Iris pigment epithelial cell (primary cell): ENCODE measurements around the gene AMIGO3.
"Not testable (repeated sequence)": the region's sequence is repeated elsewhere in the genome, so short reads cannot be mapped to it uniquely, and the experiment has no call there.

Experiments
- DNase-seq: peaks from one replicate; pipeline ENCODE4 v3.0.0-alpha.2; 2011; ENCODE audit warnings: low read depth

AMIGO3 gene

DNA sequence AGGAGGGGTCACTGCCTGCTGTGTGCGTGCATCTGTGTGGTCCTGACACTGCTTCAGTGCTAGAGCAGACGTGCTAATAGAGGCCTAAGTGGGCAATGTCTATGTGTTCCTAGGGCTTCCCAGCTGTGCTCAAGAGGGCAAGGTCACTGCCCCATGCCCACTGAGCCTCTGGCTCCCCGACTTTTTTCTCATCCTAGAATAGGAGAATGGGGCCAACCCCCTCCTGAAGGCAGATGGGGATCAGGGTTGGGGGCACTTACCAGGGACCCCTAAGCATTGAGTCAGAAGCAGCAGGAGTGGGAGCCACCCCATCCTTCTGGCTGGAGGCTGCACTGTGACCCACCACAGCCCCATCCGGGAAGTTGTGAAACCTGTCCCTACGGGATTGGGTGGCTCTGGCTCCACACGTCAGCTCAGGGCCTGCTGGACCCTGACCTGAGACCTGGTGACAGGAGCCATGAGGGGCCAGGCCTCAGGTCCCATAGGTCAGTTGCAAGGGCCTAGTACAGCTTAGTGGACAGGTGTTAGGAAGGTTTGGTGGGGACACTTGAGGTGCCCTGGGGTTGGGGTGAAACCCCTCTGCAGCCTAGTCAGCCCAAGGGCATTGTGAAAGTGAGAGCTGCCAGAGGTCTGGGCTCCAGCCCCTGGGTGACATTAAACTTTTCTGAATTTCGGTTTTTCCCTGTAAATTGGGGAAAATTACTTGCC is 31.0 kb downstream of the AMIGO3 start:
- not testable (repeated sequence) for DNase-seq

DNA sequence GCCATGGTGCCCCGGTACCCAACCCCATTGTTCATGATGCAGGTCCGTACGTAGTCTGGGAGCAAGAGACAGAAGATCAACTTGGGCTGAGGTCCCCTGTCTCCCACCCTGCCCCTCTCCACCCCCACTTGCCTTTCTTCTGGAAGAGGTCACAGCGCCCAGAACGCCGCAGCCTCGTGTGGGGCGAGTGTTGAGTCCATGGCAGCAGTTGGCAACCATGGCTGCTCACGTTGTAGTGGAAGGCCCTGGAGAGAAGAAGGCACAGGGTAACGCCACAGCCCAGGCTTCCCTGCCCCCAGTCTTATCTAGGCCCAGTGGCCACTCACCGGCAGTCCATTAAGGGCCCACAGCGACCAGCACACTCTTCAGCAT is 32.1 kb downstream of the AMIGO3 start:
- DNase-seq: not testable (repeated sequence)

DNA sequence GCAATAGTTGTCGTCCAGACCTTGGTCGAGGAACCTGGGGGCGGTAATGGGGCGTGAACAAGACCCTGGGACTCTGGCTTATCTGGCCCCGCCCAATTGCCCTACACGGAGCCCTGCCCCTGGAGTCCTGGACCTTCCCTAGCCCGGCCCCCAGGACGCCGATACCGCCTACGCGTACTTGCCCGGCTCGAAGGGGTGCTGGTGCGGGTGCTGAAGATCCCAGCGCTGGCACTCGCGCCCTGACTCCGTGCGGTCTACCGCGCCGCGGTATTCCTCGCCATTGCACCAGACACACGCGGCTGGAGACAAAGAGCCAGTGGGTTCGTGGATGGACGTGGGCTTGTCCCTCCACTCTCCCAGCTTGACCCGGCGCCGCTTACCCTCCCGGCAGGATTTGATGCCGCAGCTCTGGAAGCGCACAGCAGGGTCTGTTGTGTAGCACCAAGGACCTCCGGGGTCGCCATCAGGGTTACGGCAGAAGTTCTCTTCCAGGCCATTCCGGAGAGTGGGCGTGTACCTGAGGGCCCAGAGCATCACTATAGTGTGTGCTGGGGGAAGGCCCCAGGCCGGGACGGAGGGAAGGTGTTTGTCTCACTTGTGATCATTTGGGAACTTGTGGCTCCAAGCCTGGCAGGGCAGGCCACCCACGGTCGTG is 32.6 kb downstream of the AMIGO3 start:
- DNase-seq: peak; percentile 42

DNA sequence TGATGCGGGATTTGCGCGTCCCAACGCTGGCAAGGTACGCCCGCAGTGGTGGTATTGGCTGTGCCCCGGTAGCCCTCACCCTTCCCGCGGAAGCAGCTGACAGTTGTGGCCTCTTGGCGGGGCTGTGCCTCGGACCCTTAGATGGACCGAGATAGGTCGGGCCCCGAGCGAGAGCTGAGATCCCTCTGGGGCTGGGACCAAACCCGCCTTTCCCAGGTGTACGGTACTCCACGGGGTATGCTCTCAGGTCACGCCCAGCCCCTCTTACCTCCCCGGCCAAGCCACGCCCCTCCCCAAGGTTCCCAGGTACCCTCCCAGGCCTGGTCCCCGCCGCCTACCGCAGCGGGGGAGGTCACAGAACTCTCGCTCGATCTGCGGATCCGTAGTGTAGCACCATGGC is 33.1 kb downstream of the AMIGO3 start:
- not testable (repeated sequence) for DNase-seq

DNA sequence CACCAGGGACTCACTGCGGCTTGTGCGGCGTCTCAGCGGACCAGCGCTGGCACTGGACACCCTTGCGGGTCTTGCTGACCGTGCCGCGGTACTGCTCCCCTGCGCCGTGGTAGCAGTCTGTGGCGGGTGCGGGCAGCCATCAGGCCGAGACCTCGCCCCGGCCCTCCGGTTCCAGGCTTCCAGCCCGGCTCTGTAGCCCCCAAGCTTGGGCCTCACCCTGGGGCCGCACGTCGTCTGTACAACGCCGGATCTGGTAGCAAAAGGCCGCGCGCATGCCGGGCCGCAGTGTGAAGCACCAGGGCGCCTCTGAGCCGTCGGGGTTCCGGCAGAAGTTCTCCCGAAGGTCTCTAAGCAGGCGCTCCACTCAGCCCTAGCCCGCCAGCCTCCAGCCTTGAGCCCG is 33.6 kb downstream of the AMIGO3 start:
- DNase-seq: not testable (repeated sequence)

DNA sequence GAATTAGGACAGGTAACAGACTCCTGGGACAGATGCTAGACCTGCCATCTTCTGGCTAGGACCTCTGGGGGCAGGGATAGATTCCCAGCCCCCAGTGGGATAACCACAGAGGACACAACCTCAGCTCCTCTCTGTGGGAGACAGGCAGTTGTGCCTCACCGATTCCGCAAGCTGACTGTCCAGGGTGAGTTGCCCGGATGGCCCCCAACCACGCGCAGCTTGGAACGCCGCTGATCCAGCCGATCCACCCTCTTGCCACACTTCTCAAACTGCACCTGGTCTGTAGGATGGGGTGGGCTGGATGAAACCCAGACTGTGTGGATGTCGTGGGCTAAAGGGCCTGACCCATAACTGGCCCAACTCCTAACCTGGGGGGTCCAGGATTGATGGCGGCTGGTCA is 34.4 kb downstream of the AMIGO3 start:
- DNase-seq: not testable (repeated sequence)

DNA sequence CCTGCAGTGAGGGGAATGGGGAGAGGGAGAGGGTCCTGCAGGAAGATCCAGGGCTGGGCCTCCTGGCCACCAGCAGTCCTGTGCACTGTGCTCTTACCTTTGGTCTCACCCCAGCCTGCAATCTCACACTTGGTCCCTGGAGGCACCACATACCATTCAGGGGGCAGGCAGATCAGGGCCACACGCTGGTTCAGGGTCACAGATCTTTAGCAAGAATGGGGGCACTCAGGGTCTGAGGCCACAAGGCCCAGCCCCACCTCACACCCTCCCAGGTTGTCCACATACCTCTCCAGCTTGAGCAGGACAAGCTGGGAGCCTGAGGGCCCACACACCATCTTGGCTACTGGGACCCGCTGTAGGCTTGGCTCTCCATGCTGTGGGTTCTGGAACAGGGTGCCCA is 35.0 kb downstream of the AMIGO3 start:
- DNase-seq: not testable (repeated sequence)

DNA sequence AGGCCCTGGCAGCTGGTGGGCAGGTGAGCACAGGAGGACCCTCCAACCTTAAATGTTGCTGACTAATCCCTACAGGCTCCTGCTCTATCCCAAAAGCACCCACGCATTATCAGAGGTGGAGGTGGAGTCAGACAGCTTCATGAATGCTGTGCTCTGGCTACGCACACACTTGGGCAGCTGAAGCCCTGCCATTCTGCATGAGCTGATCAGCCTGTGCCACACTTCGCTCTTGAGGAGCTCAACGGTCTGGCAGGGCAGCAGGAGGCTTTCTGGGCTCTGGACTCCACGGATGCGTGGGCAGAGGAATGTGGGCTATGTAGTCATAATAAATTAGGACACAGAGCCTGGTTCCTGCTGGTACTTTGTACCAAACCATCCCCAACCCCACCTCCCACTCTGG is 36.3 kb downstream of the AMIGO3 start:
- no peak for DNase-seq

DNA sequence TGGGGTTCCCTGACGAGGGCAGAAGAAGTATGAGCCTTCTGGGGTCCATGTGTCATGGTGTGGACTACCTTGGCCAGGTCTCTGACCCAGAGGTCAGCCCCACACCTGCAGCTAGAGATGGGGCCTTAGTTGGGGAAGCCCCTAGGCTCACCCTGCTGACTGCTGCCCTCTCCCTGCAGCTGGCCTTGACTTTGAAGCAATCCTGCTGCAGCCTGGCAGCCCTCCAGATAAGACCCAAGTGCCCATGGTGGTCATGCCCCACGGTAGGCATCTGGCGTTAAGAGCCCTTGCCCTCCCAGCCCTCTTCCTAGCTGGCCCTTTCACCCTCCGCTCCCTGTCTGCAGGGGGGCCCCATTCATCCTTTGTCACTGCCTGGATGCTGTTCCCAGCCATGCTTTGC is 37.9 kb downstream of the AMIGO3 start:
- no peak for DNase-seq

DNA sequence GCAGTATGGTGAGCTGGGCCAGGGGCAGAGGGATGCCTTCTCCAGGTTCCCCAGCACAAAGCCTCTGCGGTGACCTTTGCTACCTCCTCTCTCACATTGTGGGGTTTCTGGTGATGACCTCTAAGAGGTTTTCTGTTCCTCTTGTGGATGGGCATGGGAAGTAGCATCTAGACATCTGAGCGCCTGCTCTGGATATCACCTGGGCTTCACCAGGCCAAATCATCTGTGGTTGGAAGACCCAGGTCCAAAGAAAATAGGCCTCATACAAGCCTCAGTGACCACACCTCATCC is 38.3 kb downstream of the AMIGO3 start:
- DNase-seq: no peak

DNA sequence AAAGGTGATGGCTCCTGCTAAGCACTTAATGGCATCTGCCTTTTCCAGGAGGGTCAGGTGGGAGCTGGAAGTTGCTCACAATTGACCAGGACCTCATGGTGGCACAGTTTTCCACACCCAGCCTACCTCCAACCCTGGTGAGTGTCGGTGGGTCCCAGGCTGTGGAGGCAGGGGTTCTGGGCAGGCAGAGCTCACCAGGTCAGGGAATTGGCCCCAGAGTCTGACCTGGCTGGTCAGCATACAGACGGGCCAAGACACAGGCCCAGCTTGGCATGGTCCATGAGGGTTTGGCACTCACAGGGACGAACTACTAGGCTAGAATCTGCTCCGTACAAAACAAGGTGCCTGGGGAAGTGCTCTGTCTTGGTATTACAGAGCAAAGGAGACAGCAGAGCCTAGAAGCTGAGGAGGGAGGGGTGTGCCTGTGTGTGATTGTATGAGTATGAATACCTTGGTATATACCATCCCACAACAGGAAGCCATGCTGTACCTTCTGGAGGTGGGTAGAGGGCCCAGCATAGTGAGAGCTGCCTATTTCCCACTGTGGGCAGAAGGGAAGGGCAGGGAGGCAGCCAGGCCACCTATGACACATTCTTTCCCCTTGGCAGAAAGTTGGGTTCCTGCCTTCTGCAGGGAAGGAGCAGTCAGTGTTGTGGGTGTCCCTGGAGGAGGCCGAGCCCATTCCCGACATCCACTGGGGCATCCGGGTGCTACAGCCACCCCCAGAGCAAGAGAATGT is 38.8 kb downstream of the AMIGO3 start:
- no peak for DNase-seq

DNA sequence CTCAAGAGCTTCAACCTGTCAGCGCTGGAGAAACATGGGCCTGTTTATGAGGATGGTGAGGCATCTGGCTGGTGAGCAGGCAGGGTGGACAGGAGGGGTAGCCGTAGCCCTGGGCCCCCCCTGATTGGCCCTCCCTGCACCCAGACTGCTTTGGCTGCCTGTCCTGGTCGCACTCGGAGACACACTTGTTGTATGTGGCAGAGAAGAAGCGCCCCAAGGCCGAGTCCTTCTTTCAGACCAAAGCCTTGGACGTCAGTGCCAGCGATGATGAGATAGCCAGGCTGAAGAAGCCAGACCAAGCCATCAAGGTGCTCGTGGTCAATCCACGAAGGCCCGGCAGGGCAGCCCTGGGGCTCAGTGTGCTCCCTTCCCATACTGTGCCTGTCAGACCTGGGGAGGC is 43.6 kb downstream of the AMIGO3 start:
- DNase-seq: no peak

DNA sequence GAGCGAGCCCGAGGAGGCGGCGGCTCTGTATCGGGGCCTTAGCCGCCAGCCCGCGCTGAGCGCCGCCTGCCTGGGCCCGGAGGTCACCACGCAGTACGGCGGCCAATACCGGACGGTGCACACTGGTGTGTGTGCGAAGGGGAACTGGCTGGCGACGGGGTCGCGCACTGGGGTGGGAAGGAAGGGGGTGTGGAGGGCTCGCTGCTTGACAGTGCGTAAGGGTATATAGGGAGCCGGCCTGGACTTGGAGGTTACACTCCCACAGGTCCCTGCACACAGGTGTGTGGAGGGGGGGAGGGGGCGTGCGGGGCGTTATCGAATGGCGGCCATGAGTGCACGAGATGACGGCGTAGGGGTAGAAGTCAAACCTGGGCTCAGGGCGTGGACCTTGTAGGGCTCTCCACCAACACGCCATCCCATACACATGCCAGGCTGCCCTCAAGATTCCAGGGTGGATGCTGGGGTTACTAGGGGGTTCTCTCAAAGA is 44.9 kb downstream of the AMIGO3 start:
- DNase-seq: no peak

DNA sequence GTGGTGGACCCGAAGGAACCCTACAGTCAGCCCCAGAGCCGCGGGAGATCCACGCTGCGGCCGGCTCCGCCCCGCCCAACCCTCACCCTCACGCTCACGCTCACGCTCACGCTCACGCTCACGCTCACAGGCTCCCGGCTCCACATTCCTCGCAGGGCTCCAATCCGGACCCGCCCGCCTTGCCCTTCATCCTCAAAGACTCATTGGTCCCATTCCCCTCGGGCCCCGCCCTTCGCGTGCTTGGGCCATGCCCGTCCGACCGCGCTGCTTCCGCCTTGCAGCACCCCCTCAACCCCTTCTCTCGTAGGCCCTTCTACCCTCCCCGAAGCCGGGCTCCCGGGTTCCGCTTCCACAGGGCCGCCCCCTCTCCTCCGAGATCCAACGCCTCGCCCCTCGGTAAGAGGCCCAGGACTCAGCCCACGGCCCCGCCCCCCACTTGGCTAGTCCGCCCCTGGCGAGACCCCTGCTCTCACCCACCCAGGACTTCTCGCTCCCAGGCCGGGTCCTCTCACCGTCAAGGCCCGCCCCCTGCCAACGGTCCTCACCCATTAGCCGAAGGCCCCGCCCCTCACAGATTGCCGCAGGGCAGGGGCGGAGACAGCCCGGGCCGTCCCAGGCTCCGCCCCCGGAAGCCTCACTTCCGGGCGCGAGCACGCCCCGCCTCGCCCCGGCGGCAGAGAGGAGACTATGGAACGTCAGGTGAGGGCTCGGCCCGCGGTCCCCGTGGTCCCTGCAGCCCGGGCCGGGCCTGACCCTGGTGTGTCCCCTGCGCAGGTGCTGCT is 45.6 kb downstream of the AMIGO3 start, which contains the start of gene APEH:
APEH (plus strand) TSS at position 637 of the 782 bp plus-strand sequence; CDS start at position 688, 51 bp downstream.
- peak; percentile 99 for DNase-seq

DNA sequence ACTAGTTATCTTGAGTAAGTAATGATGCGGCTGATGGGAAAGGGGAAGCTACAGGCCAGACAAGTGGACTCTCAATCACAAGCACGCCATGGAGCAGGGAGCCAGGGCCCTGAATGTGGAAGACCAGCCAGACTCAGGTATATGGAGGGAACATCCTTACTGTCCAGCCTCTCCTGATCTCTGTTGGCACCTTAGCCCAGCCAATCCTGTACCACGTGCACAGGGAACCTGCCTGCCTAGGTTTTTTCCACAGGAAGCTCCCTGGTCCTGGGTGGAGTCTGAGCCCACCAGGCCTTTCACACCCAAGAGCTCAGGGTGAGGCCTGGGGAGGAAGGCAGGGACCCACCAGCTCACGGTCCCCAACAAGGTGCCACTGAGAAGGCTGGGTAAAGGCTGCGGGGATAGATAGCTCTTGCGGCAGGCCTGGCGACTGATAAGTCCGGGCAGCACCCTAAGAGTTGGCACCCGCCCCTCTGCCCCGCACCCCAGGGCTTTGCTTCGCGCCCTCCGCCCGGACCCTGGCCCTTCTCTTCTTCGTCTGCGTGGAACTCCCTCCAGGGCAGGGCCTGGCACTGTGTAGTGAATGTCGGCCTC is 46.3 kb downstream of the AMIGO3 start:
- peak; percentile 11 for DNase-seq

DNA sequence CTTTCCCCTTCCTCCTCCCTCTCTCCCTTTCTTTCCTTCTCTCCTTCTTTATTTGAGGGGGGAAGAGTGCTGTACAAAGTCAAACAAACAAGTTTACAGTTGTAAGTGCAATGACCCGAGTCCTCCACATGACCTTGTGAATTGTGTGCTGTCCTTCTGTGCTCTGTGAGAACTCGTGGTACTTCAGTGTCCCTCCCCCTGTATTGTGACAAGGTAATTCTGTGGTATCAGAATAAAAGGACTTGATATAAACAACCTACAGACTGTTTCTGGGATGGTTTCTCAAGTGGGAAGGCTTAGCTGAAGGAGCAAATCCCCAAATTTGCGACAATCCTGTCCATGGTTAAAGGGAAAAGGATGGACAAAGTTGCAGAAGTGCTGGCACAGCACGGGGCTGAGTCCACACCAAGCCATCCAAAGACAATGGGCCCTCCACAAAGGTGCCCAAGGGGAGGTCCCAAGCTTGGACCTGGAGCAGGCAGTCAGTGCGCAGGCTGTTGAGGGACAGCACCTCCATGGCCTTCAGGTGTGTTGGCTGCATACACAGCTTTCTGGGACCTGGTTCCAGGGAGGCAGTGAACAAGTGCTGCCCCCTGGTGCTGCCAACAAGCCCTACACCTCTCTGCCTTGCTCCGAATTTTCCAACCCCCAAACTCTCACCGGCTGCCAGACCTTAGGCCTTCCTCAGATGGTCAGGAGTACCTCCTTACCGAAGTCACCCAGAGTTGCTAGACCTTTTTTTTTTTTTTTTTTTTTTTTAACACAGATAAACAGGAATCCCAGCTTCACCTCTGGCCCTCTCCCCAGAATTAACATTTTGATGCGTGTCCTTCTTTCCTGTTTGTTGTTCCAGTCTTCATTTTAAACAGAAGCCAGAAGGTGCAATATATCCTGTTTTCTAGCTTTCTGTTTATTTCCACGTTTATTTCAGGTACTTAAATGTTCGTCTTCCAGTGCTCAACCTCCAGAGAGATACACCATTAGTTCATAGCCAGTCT is 47.9 kb downstream of the AMIGO3 start:
- peak; percentile 47 for DNase-seq

DNA sequence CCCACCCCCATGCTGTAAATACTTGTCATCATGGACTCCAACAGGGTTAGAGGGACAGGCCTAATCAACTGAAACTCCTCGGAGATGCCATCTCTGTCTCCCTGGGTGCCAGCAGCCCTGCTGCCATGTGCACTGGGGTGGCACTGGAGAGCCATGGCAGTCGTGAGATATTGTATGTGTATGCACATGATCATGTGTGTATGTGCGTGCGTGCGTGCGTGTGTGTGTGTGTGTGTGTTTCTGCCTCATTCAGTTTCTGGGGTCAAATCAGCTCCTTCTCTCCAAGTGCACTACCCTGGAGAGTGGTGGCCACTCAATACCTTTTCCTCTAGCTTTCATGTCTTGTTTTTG is 48.6 kb downstream of the AMIGO3 start:
- DNase-seq: no peak

DNA sequence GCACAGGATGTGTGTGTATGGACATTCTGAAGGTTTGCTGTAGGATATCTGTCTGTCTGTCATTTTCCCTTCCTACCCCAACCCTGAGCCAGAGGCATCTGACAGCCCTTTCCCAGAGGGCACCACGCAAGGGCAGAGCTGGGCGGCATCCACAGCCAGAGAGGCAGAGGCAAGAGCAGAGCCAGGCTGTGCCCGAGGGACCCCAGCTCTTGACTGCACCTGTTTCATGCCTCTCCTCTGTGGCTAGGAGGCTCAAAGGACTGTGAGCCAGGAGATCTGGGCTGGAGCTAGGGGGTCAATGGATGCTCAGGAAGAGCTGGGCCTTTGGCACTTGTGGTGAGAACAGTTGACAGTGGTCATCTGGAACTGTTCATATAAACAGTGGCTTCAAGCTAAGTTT is 50.1 kb downstream of the AMIGO3 start:
- no peak for DNase-seq

DNA sequence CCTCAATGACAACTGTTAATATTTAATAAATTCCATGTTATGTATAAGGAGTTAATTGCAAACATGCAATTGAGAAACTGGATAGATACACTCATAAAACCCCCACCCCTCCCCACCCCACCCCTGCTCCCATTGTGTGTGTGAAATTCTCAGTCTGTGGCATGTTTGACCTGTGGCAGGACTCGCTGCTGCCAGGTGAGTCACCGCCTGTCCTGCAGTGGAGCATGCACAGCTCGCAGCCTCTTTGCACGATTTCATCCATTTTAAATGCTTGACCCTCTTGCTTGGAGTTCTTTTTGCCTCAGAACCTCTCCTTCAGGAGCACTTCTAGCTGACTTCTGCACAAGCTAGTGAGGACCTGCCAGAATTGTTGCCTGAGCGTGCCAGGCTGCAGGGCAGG is 50.6 kb downstream of the AMIGO3 start:
- peak; percentile 21 for DNase-seq

DNA sequence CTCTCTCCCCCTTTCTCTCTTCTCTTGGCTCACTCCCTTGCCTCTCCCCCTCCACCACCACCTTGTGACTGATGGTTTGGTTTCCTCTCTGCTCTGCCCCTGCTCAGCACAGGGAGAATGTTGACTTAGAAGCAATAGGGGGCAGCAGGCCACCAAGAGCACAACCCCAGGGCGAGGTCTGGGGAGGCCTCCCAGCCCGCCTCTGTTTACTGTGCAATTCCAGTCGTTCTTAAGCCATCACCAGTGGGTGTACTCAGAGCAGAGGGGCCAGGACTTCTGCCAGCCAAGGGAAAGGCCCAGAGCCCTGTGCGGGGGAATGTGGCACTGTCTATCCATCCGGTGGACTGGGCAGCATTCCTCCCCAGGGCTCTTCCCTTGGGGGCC is 51.1 kb downstream of the AMIGO3 start:
- DNase-seq: no peak
